LNCaP clone FGC (cell line): Measurements from ENCODE around the gene NDUFA12.
"Not testable (repeated sequence)": the region's sequence is repeated elsewhere in the genome, so short reads cannot be mapped to it uniquely, and the experiment has no call there.

Experiments
- DNase-seq: peaks from one replicate; pipeline ENCODE4 v3.0.0-alpha.2; 2011; ENCODE audit warnings: low read depth
- H3K4me3 ChIP-seq: 2 replicates; pipeline ENCODE4 v1.5.1; 2011; ENCODE audit warnings: mild to moderate bottlenecking, low read depth, low read length, control low read depth
- TF ChIP-seq, protein P1 (sequence below): IDR thresholded peaks from 2 replicates; pipeline ENCODE4 v1.5.1; 2012; ENCODE audit warnings: mild to moderate bottlenecking; ENCODE audit not compliant: control insufficient read depth, insufficient read depth; ENCODE audit errors: extremely low read depth

Gene NDUFA12

DNA sequence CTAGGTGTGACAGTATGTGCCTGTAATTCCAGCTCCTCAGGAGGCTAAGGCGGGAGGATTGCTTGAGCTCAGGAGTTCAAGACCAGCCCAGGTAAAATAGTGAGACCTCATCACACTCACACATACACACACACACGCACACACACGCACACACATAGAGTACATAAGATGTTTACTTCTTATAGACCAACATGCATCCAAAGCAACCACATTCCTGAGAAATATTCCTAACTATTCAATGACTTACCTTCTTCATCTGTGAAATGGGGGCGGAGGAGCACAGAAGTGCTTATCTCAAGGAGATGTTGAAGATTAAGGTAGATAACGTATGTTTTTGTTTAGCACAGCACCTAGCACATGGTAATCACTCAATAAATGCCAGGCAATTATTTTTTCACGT is 6.4 kb downstream of the NDUFA12 start:
- H3K4me3 ChIP-seq, result no peak overlapping the region
- TF ChIP-seq, protein P1, sequence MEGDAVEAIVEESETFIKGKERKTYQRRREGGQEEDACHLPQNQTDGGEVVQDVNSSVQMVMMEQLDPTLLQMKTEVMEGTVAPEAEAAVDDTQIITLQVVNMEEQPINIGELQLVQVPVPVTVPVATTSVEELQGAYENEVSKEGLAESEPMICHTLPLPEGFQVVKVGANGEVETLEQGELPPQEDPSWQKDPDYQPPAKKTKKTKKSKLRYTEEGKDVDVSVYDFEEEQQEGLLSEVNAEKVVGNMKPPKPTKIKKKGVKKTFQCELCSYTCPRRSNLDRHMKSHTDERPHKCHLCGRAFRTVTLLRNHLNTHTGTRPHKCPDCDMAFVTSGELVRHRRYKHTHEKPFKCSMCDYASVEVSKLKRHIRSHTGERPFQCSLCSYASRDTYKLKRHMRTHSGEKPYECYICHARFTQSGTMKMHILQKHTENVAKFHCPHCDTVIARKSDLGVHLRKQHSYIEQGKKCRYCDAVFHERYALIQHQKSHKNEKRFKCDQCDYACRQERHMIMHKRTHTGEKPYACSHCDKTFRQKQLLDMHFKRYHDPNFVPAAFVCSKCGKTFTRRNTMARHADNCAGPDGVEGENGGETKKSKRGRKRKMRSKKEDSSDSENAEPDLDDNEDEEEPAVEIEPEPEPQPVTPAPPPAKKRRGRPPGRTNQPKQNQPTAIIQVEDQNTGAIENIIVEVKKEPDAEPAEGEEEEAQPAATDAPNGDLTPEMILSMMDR, result no peak
- DNase-seq, result no peak

DNA sequence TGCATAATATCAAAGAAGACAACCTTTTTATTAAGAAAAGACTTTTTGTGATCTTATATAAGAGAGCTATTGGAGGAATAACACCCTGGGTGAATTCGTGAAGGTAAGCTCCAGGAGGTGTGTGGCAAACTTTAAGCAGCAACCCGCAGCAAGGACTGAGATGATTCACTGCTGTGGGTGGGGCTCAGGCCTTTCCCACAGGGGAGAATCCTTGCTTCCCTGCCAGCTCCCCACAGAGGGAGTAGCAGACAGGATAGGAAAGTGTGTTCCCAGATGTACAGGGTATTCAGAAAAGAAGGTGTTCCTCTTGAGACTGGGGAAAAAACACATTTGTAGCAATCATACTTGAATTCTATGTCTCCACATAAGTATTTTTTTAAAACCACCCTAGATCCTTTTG is 9.2 kb downstream of the NDUFA12 start:
- TF ChIP-seq, protein P1, result no peak
- no peak overlapping the region for H3K4me3 ChIP-seq
- no peak for DNase-seq

DNA sequence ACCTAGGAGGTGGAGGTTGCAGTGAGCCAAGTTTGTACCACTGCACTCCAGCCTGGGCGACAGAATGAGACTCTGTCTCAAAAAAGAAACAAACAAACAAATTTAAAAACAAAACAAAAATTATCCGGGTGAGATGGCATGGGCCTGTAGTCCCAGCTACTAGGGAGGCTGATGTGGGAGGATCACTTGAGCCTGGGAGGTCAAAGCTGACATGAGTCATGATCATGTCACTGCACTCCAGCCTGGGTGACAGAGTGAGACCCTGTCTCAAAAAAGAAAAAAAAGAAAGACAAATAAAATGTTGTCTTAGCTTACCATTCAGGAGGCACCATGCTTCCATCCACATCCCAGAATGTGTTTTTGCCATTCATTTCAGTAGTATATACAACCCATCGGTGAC is 9.6 kb downstream of the NDUFA12 start:
- DNase-seq, H3K4me3 ChIP-seq: not testable (repeated sequence)

DNA sequence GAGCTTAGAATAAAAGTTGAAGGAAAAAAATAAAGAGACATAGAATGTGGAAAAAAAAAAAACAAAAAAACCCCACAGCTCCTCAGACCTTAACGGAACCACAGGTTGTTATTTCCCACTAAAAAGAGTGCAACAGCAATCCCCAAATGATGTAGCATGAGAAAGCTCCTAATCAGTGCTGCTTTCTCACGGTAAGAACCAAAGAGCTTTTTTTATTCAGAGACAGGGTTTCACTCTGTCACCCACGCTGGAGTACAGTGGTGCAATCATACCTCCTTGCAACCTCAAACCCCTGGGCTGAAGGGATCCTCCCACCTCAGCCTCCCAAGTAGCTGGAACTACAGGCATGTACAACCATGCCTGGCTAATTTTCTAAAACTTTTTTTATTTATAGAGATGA is 13.3 kb downstream of the NDUFA12 start:
- TF ChIP-seq, protein P1, result no peak
- H3K4me3 ChIP-seq, result no peak overlapping the region
- DNase-seq, result no peak

DNA sequence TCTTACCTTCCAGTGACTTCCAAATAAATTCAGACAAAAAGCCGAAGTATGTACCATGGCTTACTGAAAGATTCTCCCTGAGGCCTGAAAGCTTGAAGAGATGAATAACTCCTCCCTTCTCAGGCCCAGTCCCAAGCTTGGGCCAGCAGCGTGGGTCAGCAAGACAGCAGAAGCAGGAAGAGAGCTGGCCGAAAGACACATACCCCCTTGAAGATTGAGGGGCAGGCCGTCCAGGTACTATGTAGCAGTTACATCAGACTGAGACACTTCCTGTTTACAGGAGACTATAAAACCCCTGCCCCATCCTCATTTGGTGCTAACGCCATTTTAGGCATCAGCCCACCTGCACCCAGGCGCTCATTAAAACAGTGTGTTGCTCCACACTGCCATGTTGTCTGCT is 15.0 kb downstream of the NDUFA12 start:
- no peak for DNase-seq
- no peak overlapping the region for H3K4me3 ChIP-seq
- TF ChIP-seq, protein P1, result no peak

DNA sequence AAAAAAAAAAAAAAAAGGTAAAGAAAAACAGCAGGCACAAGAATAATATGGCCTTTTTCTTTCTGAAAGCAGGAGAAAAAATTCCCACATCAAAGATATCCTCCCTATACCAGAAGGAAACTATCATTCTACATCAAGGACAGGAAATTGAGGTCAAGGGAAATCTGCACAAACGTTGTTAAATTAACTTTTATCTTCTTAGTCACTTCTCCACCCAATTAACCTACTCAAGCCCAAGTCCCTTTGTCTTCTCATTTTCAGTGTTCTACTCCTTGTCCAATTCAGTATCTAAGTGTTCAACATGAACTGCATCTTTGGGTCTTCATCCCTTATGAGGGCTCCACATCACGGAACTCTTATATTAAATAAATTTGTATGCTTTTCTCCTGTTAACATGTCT is 15.7 kb downstream of the NDUFA12 start:
- TF ChIP-seq, protein P1, result no peak
- DNase-seq, result no peak
- H3K4me3 ChIP-seq, result no peak overlapping the region

DNA sequence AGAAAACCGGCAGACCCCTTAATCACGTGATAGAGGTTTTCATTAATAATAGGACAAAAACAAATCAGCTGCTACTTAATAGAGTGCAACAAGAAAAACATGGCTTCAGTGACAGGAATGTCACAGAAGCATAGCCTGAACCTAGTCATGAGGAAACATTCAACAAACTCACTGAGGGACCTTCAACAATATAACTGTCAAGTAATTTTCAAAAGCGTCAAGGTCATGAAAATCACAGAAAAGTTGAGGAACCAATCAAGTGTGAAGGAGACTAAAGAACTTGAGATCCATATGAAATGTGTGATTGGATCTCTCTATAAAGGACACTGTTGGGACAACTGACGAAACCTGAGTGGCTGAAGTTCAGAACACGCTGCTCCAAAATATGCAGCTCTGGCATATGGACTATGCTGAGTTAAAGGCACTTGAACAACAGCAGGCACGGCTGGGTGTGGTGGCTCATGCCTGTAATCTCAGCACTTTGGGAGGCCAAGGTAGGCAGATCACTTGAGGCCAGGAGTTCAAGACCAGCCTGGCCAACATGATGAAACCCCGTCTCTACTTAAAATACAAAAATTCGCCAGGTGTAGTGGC is 16.3 kb downstream of the NDUFA12 start:
- no peak overlapping the region for H3K4me3 ChIP-seq
- TF ChIP-seq, protein P1, result no peak
- DNase-seq, result no peak

DNA sequence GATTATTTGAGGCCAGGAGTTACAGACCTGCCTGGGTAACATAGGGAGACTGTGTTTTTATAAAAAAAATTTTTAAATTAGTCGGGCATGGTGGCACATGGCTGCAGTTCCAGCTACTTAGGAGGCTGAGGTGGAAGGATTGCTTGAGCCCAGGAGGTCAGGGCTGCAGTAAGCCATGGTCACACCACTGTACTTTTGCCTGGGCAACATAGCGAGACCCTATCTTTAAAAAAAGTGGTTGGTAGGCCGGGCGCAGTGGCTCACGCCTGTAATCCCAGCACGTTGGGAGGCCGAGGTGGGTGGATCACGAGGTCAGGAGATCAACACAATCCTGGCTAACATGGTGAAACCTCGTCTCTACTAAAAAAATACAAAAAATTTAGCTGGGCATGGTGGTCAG is 18.4 kb downstream of the NDUFA12 start:
- DNase-seq, H3K4me3 ChIP-seq: not testable (repeated sequence)
